SK-N-MC (cell line): ENCODE results near the gene SLC25A39.

ENCODE experiments used
- EZH2 ChIP-seq: fragments of 200-600 bp; sonication (generic); IDR thresholded peaks from one replicate; pipeline ENCODE4 v1.6.1; 2017; ENCODE audit warnings: antibody characterized with exemption
- FOXP2 ChIP-seq: optimal IDR thresholded peaks from 2 replicates; pipeline ENCODE3; 2011; ENCODE audit warnings: mild to moderate bottlenecking, moderate library complexity; ENCODE audit not compliant: insufficient read depth; ENCODE audit errors: extremely low read length, control extremely low read depth
- POLR2AphosphoS5 ChIP-seq: IDR thresholded peaks from 2 replicates; pipeline ENCODE4 v1.6.1; 2012; ENCODE audit warnings: mild to moderate bottlenecking, low read depth, low read length, borderline replicate concordance

- peak; percentile 76 for TF ChIP-seq POLR2AphosphoS5
- TF ChIP-seq EZH2: no peak
- no peak for TF ChIP-seq FOXP2
Observed at GRCh38 chr17:44344939-44345453, 20.4 kb upstream of the SLC25A39 start, which contains the start of gene GRN.
